Tongue (tissue), 2 donors: ENCODE results near the gene MRPS10. TPM values are rescaled to one million over a fixed set of nuclear protein-coding genes. Genes with fewer than 3 reads are reported as not detected.
"Not testable (repeated sequence)": the region's sequence is repeated elsewhere in the genome, so short reads cannot be mapped to it uniquely, and the experiment has no call there.

ENCODE experiments used
- DNase-seq: peaks from one replicate; pipeline ENCODE4 v3.0.0-alpha.2; 2015
- total RNA-seq: library from RNA; depleted of rRNA; stranded (reverse); fragments of >200 nt; gene quantifications from one replicate; pipeline ENCODE4 v1.2.3, GENCODE V29; 2014

Gene MRPS10
- total RNA-seq, 1 donor from 2014 or later = 72.4 TPM

- DNase-seq = no peak
These were observed 20.2 kb upstream of the MRPS10 start for GRCh38 chr6:42237857-42238256.

GRCh38 chr6:42236682-42237473 lies 19.2 kb upstream of the MRPS10 start:
- DNase-seq = no peak

GRCh38 chr6:42236030-42236429 lies 18.4 kb upstream of the MRPS10 start:
- no peak for DNase-seq

- no peak for DNase-seq
These were observed 14.4 kb upstream of the MRPS10 start for GRCh38 chr6:42232035-42232434.

- no peak for DNase-seq
These were observed 13.0 kb upstream of the MRPS10 start for GRCh38 chr6:42230345-42231321.

- no peak for DNase-seq
These were observed 12.0 kb upstream of the MRPS10 start for GRCh38 chr6:42229506-42230119.

GRCh38 chr6:42228305-42228704 lies 10.6 kb upstream of the MRPS10 start:
- no peak for DNase-seq

- no peak for DNase-seq
These were observed 9.7 kb upstream of the MRPS10 start for GRCh38 chr6:42227173-42227850.

- no peak for DNase-seq
These were observed 9.0 kb upstream of the MRPS10 start for GRCh38 chr6:42226645-42227143.

- DNase-seq = peak; percentile 26
These were observed 8.5 kb upstream of the MRPS10 start for GRCh38 chr6:42226161-42226611.

- no peak for DNase-seq
These were observed 7.8 kb upstream of the MRPS10 start for GRCh38 chr6:42225419-42225818.

- DNase-seq = no peak
These were observed 7.3 kb upstream of the MRPS10 start for GRCh38 chr6:42225029-42225339.

- no peak for DNase-seq
These were observed 6.8 kb upstream of the MRPS10 start for GRCh38 chr6:42224222-42225028.

GRCh38 chr6:42222448-42222847 lies 4.8 kb upstream of the MRPS10 start:
- DNase-seq = no peak

GRCh38 chr6:42221546-42221945 lies 3.9 kb upstream of the MRPS10 start:
- no peak for DNase-seq

GRCh38 chr6:42220807-42221206 lies 3.1 kb upstream of the MRPS10 start:
- DNase-seq = no peak

GRCh38 chr6:42217157-42217518 lies 523 bp downstream of the MRPS10 start:
- DNase-seq = peak; percentile 22

- DNase-seq = not testable (repeated sequence)
These were observed 1.2 kb downstream of the MRPS10 start for GRCh38 chr6:42216495-42216894.

GRCh38 chr6:42212442-42212841 lies 5.2 kb downstream of the MRPS10 start:
- no peak for DNase-seq

GRCh38 chr6:42211726-42212125 lies 5.9 kb downstream of the MRPS10 start:
- DNase-seq = no peak

GRCh38 chr6:42210551-42210950 lies 7.1 kb downstream of the MRPS10 start:
- DNase-seq = no peak
